ENCODE results near the gene TBXAS1.

DNA sequence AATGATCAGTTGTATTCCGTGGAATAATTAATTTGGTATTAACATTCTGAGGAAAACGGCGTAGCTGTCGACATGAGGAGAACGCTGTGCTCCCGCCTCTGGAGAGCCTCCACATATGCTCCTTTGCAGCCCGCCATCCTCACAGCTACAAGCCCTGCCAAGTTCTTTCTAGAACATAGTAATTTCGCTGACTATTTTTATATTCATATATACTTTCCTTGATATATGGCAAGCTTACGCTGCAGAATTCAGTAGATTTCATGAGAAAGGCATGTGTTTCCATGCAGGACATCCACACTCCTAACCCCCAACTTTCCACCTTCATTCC, 45.2 kb downstream of the TBXAS1 start:
- no peak for TF ChIP-seq POLR2AphosphoS5 (IDR thresholded peaks at IDR 0.05; ENCODE audit: low read depth)
- TF ChIP-seq, protein P1, sequence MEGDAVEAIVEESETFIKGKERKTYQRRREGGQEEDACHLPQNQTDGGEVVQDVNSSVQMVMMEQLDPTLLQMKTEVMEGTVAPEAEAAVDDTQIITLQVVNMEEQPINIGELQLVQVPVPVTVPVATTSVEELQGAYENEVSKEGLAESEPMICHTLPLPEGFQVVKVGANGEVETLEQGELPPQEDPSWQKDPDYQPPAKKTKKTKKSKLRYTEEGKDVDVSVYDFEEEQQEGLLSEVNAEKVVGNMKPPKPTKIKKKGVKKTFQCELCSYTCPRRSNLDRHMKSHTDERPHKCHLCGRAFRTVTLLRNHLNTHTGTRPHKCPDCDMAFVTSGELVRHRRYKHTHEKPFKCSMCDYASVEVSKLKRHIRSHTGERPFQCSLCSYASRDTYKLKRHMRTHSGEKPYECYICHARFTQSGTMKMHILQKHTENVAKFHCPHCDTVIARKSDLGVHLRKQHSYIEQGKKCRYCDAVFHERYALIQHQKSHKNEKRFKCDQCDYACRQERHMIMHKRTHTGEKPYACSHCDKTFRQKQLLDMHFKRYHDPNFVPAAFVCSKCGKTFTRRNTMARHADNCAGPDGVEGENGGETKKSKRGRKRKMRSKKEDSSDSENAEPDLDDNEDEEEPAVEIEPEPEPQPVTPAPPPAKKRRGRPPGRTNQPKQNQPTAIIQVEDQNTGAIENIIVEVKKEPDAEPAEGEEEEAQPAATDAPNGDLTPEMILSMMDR (conservative IDR thresholded peaks at IDR 0.05; ENCODE audit: low read depth in 2 of 2), result no peak
- TF ChIP-seq, protein P2, sequence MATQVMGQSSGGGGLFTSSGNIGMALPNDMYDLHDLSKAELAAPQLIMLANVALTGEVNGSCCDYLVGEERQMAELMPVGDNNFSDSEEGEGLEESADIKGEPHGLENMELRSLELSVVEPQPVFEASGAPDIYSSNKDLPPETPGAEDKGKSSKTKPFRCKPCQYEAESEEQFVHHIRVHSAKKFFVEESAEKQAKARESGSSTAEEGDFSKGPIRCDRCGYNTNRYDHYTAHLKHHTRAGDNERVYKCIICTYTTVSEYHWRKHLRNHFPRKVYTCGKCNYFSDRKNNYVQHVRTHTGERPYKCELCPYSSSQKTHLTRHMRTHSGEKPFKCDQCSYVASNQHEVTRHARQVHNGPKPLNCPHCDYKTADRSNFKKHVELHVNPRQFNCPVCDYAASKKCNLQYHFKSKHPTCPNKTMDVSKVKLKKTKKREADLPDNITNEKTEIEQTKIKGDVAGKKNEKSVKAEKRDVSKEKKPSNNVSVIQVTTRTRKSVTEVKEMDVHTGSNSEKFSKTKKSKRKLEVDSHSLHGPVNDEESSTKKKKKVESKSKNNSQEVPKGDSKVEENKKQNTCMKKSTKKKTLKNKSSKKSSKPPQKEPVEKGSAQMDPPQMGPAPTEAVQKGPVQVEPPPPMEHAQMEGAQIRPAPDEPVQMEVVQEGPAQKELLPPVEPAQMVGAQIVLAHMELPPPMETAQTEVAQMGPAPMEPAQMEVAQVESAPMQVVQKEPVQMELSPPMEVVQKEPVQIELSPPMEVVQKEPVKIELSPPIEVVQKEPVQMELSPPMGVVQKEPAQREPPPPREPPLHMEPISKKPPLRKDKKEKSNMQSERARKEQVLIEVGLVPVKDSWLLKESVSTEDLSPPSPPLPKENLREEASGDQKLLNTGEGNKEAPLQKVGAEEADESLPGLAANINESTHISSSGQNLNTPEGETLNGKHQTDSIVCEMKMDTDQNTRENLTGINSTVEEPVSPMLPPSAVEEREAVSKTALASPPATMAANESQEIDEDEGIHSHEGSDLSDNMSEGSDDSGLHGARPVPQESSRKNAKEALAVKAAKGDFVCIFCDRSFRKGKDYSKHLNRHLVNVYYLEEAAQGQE (IDR thresholded peaks at IDR 0.05; ENCODE audit: unreplicated experiment), result no peak
- TF ChIP-seq EZH2phosphoT487 (IDR thresholded peaks at IDR 0.05; ENCODE audit: unreplicated experiment), result no peak
- no peak for TF ChIP-seq EZH2 (IDR thresholded peaks at IDR 0.05; ENCODE audit: low read depth, unreplicated experiment)
- TF ChIP-seq NANOG (IDR thresholded peaks at IDR 0.05; ENCODE audit: borderline replicate concordance), result no peak
- TF ChIP-seq ZNF114 (CRISPR knock-in tag; IDR thresholded peaks at IDR 0.05), result no peak
- no peak for TF ChIP-seq CREB1 (CRISPR knock-in tag; IDR thresholded peaks at IDR 0.05; ENCODE audit: low read depth)
- no peak for TF ChIP-seq STAT1 (IDR thresholded peaks at IDR 0.05; ENCODE audit: unreplicated experiment)
- no peak for TF ChIP-seq ETS1 (IDR thresholded peaks at IDR 0.05)
- TF ChIP-seq JUNB (IDR thresholded peaks at IDR 0.05; ENCODE audit: unreplicated experiment), result no peak
- no peak for TF ChIP-seq ZNF462 (CRISPR knock-in tag; IDR thresholded peaks at IDR 0.05)
